NCI-H226 (cell line): ENCODE data around the gene TRAPPC8.
"Not testable (repeated sequence)": the region's sequence is repeated elsewhere in the genome, so short reads cannot be mapped to it uniquely, and the experiment has no call there.

Experiments
- DNase-seq: peaks from one replicate; pipeline ENCODE4 v3.0.0-alpha.2; 2015

TRAPPC8 gene

DNA sequence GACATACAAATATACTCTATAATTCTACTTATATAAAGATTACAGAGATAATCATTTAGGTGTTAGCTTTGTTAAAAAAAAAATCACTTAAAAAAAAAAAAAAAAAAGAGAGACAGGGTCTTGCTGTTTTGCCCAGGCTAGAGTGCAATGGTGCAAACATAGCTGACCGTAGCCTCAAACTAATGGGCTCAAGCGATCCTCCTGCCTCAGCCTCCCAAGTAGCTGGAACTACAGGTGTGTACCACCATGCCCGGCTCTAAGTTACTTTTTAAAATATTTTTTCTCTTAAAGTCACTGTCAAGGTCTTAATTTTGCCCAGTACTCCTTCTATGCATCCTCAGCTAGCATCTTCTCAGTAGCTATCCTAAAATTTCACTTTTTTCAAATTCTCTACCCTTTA lies 105.0 kb downstream of the TRAPPC8 start:
- DNase-seq: no peak

DNA sequence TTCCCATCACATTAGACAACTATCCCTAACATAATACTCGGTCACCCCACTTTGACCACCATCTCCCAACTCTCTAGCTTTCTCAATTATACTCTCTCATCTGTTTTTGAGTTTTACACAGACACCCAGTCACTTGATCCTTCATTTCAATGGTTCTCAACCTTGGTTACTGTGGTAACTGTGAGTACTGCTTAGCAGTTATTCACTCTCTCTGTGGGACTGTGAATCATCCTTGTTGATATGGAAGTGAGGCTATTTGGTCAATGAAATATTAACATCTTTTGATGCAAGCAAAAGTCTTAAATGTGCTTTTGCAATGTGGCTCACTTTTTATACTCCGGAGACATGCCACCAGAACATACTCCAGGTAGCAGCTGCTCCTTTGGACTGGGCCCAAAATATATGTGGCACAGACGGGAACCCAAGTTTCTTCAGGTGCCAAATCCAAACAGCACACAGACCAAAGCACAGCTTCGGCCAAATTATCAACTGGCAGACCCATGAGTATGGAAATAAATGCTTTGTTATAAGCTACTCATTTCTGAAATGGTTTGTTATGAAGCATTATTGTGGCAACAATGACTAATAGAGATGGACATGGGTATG lies 107.3 kb downstream of the TRAPPC8 start:
- DNase-seq: no peak

DNA sequence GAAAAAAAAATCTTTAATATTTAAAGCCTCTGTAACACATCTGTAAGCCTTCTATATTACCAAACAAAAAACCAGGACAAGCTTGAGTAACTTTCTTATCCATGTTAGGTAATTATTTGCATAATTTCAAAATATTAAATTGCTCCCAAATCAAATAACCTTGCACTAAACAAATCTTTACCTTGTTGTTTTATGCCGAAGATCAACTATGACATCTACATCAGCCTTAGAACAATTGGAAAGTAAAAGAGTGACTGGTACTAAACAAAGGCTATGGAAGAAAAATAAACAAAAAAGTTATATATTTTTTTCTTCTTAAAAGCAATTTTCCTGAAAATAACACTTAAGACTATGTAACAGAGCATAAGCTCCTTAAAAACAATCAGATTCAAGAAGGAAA lies 111.0 kb downstream of the TRAPPC8 start:
- DNase-seq: no peak

DNA sequence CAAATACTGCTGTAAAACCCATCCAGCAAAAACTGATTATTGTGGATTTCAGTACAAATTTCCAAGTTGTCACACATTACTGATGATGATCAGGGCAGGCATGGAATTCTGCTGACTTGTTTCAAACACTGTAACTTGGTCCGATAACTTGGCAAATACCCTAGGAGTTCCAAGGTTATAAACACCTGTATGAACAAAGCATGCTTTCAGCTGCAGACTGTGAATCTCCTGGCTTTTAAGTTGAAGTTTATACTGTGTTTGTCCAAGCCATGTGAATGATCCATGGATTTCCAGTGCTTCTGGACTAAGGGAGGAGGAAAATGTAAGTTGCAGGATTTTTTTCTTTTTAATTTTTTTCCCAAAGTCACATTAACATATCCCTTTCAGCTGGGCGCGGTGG lies 112.2 kb downstream of the TRAPPC8 start:
- no peak for DNase-seq

DNA sequence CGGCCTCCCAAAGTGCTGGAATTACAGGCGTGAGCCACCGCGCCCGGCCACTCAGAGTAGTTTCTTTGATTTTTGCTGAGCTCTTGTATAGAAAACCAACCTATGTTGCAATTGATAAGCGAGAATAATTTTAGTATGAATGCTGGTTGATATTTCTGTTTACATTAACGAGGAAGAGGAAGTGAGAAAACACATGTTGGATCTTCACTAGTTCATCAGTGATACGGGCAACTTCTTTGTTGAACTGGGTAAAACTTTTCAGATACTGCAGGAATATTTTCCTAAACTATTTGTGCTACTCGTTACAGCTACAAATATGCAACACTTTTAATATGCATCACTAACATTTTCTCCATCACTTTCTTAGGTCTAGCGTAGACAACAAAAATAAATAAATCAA lies 114.3 kb downstream of the TRAPPC8 start:
- no peak for DNase-seq

DNA sequence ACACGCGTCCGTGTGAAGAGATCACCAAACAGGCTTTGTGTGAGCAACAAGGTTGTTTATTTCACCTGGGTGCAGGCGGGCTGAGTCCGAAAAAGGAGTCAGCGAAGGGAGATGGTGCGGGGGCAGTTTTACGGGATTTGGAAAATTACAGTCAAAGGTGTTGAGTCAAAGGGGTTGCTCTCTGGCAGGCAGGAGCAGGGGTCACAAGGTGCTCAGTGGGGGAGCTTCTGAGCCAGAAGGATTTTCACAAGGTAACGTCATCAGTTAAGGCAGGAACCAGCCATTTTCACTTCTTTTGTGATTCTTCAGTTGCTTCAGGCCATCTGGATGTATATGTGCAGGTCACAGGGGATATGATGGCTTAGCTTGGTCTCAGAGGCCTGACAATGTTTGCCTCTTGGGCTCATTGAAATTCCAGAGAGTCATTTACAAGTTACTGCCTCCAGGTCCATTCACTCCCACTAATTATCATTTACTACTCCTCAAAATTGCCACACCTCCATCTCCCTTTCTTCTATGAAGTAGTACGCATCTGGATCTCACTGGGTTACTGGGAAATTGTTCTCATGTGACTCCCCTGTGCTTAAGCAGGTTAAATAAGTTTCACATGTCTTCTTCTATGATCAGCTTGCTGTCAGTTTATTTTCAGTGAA lies 116.1 kb downstream of the TRAPPC8 start:
- not testable (repeated sequence) for DNase-seq

DNA sequence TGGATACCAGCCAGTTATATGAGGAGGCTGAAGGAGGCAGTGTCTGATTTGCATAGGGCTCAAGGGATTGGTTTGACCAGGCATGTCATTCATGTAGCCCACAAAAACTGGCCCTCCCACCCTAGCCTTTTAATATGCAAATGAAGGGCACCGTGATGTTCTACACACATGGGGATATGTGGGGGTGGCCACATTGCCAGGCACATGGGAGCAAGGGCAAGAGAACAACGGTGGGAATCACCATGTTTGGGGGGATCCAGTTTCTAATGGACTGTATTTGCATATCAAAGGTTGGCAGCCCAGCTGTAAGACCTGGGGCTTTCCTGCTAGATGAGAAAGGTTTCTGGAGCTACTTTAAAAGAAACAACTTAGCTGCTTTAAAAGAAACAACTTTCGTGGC lies 117.2 kb downstream of the TRAPPC8 start:
- DNase-seq: no peak

DNA sequence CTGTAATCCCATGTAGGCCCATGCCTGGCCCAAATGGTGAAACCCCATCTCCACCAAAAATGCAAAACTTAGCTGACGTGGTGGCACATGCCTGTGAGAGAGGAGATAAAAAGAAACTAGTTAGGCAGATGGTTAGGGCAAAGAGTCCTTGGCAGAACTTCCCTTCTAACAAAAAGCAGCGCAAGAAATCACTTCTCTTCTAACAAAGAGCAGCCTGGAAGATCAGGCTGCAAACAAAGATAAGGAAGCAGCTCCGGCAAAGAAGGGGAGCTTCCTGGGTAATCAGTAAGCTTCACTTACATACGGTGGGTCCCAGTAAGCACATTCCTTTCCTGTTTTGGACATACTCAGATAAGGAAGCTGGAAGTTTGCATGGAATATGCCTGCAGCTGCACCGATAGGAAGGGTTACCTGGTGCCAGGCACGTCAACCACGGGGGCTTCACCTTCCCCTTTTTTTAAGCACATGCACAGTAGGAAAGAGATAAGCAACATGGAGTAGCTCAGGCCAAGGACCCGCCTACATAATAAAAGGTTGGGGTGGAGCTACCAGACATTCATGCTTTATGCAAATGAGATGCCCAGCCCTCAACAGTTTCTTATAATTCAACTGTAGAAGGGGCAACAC lies 121.3 kb downstream of the TRAPPC8 start:
- DNase-seq: no peak

DNA sequence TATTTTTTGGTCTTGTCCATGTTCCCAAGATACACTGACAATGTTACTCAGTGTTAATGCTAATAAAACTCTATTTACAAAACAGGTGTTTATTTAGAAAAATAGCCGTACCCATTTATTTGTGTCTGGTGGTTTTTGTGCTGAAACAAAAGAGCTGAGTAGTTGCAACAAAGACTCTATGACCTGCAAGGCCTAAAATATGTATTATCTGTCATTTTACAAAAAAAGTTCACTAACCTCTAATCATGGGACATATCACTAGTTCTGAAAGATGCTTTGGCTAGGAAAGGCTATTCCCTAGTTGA lies 123.1 kb downstream of the TRAPPC8 start:
- no peak for DNase-seq

DNA sequence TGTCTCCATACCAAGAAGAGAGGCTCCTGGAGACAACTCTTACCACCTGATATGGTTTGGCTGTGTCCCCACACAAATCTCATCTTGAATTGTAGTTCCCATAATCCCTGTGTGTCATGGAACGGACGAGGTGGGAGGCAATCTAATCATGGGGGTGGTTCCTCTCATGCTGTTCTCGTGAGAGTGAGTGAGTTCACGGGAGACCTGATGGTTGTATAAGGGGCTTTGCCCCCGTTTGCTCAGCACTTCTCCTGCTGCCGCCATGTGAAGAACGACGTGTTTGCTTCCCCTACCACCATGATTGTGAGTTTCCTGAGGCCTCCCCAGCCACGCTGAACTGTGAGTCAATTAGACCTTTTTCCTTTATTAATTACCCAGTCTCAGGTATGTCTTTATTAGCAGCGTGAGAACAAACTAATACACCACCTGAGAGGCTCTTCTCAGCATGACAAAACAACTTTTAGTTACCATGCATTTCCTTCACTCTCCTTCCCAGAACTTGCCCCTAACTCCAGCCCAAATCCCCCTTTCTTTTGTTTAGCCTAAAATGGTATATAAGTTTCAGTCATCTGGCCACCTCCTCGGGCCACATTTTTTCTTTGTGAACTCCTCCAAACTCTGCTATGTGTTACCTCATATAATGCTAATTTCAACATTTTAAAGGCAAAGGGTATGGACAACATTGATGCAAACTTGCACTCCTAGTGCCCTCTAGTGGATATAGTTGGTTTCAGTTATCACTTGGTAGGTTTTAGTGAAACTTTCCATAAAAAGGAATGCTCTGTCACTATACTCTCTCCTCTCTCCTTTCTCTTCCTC lies 123.6 kb downstream of the TRAPPC8 start:
- peak; percentile 3 for DNase-seq

DNA sequence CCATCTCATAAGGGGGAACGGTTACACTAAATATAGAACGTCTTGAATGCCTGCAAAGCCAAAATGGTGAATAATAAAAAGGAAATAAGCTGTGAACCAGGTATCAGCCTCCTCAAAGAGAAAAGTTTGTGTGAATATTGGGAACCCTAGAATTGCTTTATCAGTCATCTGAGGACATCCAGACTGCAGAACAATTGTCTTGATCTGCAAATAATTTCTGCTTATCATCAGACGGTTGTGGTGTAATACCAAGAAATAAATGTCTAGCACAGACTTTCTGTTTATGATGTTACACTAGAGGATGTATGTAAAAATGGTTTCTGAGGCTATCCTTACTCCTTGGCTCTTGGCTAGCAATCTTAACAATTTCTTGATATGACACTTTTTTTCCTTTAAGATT lies 128.8 kb downstream of the TRAPPC8 start:
- DNase-seq: no peak

DNA sequence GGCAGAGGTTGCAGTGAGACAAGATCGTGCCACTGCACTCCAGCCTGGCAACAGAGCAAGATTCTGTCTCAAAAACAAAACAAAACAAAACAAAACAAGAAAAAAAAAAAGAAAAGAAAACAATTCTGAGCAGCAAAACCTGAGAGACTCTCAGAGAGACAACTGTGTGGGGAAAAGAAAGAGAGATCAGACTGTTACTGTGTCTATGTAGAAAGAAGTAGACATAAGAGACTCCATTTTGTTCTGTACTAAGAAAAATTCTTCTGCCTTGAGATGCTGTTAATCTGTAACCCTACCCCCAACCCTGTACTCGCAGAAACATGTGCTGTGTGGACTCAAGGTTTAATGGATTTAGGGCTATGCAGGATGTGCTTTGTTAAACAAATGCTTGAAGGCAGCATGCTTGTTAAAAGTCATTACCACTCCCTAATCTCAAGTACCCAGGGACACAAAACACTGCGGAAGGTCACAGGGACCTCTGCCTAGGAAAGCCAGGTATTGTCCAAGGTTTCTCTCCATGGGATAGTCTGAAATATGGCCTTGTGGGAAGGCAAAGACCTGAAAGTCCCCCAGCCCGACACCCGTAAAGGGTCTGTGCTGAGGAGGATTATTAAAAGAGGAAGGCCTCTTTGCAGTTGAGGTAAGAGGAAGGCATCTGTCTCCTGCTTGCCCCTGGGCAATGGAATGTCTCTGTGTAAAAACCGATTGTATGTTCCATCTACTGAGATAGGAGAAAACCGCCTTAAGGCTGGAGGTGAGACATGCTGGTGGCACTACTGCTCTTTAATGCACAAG lies 132.4 kb downstream of the TRAPPC8 start:
- DNase-seq: not testable (repeated sequence)

DNA sequence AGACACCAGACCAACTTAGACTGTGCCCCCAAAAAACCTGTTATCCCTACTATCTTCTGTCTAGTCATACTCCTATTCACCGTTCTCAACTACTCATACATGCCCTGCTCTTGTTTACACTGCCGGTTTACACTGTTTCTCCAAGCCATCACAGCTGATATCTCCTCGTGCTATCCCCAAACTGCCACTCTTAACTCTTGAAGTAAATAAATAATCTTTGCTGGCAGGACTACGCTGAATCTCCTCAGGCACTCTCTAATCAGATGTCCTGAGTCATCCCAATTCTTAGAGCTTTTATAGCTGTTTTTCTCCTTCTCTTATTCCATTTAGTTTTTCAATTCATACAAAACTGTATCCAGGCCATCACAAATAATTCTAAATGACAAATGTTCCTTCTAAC lies 133.9 kb downstream of the TRAPPC8 start:
- not testable (repeated sequence) for DNase-seq

DNA sequence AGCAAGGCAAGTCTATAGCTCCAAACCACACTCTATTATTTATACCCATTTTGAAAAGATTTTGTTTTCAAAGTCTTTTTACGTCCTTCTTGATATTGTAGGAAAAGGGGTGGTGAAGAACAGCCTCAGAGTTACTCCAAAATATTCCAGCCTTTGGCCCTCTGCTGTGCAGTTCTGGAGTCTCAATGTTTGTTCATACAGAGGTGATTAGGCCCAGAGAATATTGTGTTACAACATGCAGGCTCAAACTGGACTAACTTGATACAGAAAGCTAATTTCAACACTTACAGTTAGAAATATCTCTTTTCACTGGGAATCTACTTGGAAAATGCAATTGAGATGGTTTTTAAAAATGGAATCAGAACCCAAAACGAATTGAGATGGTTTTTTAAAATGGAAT lies 141.8 kb downstream of the TRAPPC8 start:
- no peak for DNase-seq

DNA sequence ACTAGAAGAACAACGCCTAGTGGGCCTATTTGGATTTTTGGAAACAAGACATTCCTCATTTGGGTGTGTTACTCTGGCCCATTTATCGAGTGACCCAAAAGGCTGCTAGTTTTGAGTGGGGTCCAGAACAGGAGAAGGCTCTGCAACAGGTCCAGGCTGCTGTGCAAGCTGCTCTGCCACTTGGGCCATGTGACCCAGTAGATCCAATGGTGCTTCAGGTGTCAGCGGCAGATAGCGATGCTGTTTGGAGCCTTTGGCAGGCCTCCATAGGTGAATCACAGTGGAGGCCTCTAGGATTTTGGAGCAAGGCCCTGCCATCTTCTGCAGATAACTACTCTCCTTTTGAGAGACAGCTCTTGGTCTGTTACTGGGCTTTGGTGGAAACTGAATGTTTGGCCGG lies 143.7 kb downstream of the TRAPPC8 start:
- DNase-seq: not testable (repeated sequence)

DNA sequence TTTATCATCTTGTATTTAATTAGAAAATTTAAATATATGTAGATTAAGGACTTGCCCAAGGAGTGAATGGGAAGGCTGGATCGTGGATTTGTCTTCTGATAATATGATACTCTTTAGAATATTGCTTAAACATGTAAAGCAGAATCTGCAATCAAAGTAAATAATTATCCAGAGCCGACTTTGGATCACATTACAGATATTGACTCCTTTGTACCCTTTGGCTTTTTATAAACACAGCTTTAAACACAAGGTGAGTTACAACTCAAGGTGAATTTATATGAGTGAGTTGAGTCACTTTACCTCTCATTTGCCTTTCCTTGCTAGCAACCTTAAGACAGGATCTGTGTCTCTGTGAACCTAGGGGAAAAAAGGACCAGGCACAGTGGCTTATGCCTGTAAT lies 144.5 kb downstream of the TRAPPC8 start:
- no peak for DNase-seq

DNA sequence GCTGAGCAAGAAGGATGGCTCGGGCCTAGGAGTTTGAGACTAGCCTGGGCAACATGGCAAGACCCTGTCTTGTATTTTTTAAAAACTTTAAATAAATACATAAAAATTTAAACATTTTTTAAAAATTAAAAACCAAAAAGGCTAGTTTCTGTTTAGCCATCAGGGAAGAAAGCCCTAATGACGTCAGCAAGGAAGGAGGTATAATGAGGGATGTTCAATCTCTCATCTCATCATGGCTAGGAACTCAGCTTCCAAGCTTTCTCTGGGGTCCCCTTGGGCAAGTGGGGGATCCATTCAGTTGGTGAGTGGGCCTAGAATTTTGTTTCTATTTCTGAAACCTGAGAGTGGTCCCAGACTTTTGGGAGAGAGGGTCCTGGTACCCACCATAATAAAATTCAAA lies 147.2 kb downstream of the TRAPPC8 start:
- no peak for DNase-seq

DNA sequence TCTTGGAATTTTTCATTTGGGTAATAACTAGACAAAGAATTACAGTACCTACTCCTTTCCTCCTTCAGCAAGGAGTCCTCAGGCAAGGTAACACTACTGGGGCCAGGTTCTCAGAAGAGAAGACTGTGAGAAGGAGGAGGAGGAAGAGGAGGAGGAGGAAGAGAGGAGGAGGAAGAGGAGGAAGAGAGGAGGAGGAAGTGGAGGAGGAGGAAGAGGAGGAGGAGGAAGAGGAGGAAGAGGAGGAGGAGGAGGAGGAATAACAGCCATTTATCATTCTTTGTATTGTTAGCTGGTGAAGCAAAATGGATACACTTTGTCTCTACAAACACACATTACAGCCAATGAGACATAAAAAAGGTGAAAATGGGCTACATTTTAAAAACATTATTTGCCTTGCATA lies 149.4 kb downstream of the TRAPPC8 start:
- no peak for DNase-seq

DNA sequence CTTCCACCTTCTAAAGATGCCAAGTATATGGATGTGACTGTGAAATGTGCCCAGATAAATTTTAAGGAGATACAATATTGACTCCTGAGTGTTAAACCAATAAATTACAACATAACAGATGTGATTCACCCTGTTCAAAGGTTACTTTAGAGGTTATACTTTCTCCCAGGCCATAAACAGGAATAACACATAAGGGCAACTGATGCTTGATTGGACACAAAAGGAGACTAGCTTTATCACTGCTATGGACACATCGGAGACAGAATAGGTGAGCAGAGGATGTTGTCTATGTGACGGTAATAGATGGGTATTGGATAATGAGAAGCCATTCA lies 150.4 kb downstream of the TRAPPC8 start:
- no peak for DNase-seq

DNA sequence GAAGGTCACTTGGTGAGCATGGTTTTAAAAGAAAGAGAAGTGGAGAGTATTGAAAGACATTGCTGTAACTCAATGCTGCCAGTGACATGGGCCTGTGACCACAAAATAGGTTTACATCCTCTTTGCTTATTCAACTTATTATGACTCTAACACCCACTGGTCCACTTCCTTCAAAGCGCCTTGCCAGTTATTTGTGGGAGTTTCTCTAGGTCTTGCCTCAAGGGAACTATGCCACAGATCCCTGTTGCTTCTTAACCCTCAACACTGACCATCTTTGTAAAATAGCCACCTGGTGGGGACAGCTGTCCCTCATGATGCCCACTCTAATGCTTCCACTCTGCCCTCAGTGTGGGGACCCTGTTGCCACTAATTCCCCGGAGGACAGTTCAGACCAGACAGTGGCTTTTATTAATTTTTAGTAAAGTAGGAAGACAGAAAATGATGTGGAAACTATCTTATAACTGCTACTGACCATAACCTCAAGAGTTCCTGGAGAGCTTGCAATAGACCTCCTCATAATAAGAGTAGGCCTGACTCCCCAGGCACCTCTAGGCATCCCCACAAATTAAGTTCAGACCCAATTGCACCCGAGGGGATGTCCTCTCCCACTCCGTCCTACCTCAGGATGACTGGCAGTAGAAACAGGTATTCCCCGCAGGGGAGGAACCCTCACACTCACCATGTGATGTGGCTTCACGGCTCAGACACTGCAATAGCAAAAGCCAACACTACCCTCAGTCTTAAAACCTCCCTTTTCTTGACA lies 150.9 kb downstream of the TRAPPC8 start:
- no peak for DNase-seq

DNA sequence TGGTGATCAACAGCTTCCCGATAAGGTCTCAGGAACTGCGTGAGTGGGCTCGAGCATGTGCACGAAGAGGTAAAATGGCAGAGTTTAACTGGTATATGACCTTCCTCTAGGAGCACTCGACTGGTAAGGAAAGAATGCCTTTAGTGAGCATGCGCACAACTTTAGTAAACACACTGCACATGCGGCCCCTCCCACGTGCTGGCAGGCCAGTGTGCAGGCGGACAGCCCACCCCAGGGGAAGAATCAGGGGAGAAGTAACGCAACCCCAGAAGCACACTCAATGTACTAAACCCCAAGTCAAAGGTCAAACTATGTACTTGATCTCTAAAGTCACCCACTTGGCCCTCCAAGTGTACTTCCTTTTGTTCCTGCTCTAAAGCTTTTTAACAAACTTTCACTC lies 153.5 kb downstream of the TRAPPC8 start:
- DNase-seq: no peak

DNA sequence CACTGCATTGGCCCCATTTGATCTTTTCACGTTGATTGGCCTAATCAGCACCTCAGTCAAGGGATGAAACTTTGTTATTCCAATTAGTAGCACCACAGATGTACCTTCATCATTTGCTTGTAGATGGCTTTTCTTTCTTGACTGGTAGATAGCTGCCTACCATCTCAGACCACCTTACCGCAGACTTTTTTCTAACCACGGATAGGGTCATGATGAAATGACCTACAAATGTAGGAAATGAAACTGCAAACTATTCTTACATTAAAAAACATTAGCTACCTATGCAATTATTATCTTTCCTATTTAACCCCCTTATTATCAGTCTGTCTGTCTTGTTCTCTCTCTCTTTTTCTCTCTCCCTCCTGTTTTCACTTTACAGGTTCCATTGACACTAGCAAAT lies 159.9 kb downstream of the TRAPPC8 start:
- no peak for DNase-seq
